Mesenchymal stem cell (in vitro differentiated cells and primary cell): ENCODE measurements around the gene NR2F6.

Experiments used
- DNase-seq: peaks from one replicate; pipeline ENCODE4 v3.0.0-alpha.2; 2013
- H2AFZ ChIP-seq: one replicate; pipeline ENCODE4 v1.6.1; 2013; ENCODE audit warnings: low read depth, mild to moderate bottlenecking, control low read depth, inconsistent platforms, low read length, moderate library complexity
- H2AK5ac ChIP-seq: 2 replicates; pipeline ENCODE4 v1.6.1; 2013; ENCODE audit warnings: low read length, moderate library complexity, mild to moderate bottlenecking, inconsistent platforms; ENCODE audit not compliant: severe bottlenecking
- H2BK120ac ChIP-seq: one replicate; pipeline ENCODE4 v1.6.1; 2013; ENCODE audit warnings: low read depth, mild to moderate bottlenecking, inconsistent platforms, low read length, moderate library complexity
- H2BK12ac ChIP-seq, 2 experiments: one replicate each; pipeline ENCODE4 v1.6.1; 2013; ENCODE audit warnings: inconsistent platforms in 2 of 2, low read length in 2 of 2, mild to moderate bottlenecking in 2 of 2, moderate library complexity in 2 of 2, control low read depth in 1 of 2
- H2BK15ac ChIP-seq: one replicate; pipeline ENCODE4 v1.6.1; 2013; ENCODE audit warnings: mild to moderate bottlenecking, low read depth, inconsistent platforms; ENCODE audit not compliant: poor library complexity, severe bottlenecking
- H2BK5ac ChIP-seq: 2 replicates; pipeline ENCODE4 v1.6.1; 2013; ENCODE audit warnings: low read depth, mild to moderate bottlenecking, low read length, control low read depth, inconsistent platforms; ENCODE audit not compliant: poor library complexity, severe bottlenecking
- H3K14ac ChIP-seq, 2 experiments: one replicate each; pipeline ENCODE4 v1.6.1; 2013; ENCODE audit warnings: inconsistent platforms in 2 of 2, low read length in 2 of 2, control low read depth in 1 of 2, mild to moderate bottlenecking in 1 of 2, moderate library complexity in 1 of 2
- H3K18ac ChIP-seq, 2 experiments: one replicate each; pipeline ENCODE4 v1.6.1; 2013; ENCODE audit warnings: inconsistent platforms in 2 of 2, low read length in 2 of 2, control low read depth in 1 of 2, low read depth in 1 of 2, mild to moderate bottlenecking in 1 of 2
- H3K23ac ChIP-seq, 2 experiments: one replicate each; pipeline ENCODE4 v1.6.1; 2013; ENCODE audit warnings: inconsistent platforms in 2 of 2, low read length in 2 of 2, mild to moderate bottlenecking in 2 of 2, moderate library complexity in 2 of 2, control low read depth in 1 of 2
- H3K27ac ChIP-seq: 2 replicates; pipeline ENCODE4 v1.5.1; 2013; ENCODE audit warnings: mild to moderate bottlenecking, moderate library complexity, low read length, control low read depth, inconsistent platforms; ENCODE audit not compliant: poor library complexity, severe bottlenecking
- H3K27me3 ChIP-seq, 2 experiments: 2 replicates each; pipeline versions ENCODE4 v1.6.1 to v1.7.0; 2013; ENCODE audit warnings: low read length in 2 of 2, mild to moderate bottlenecking in 2 of 2, moderate library complexity in 2 of 2, control low read depth in 1 of 2, inconsistent platforms in 1 of 2; ENCODE audit not compliant: control insufficient read depth in 1 of 2, insufficient read depth in 1 of 2
- H3K36me3 ChIP-seq, 2 experiments: 2 replicates each; pipeline versions ENCODE4 v1.6.1 to v1.7.0; 2013; ENCODE audit warnings: low read length in 2 of 2, control low read depth in 1 of 2, inconsistent platforms in 1 of 2, low read depth in 1 of 2, mild to moderate bottlenecking in 1 of 2; ENCODE audit not compliant: insufficient read depth in 2 of 2, control insufficient read depth in 1 of 2
- H3K4ac ChIP-seq, 2 experiments: one replicate each; pipeline ENCODE4 v1.6.1; 2013; ENCODE audit warnings: inconsistent platforms in 2 of 2, low read length in 2 of 2, mild to moderate bottlenecking in 2 of 2, moderate library complexity in 2 of 2, control low read depth in 1 of 2, low read depth in 1 of 2
- H3K4me1 ChIP-seq: 2 replicates; pipeline ENCODE4 v1.6.1; 2013; ENCODE audit warnings: low read depth, low read length, control low read depth; ENCODE audit not compliant: control insufficient read depth, insufficient read depth
- H3K4me2 ChIP-seq: 2 replicates; pipeline ENCODE4 v1.6.1; 2013; ENCODE audit warnings: low read length, mild to moderate bottlenecking, inconsistent platforms; ENCODE audit not compliant: poor library complexity, severe bottlenecking
- H3K4me3 ChIP-seq, 2 experiments: 2 replicates each; pipeline versions ENCODE4 v1.5.1 to v1.7.0; 2013; ENCODE audit warnings: low read length in 2 of 2, mild to moderate bottlenecking in 2 of 2, control low read depth in 1 of 2, low read depth in 1 of 2; ENCODE audit not compliant: insufficient read depth in 1 of 2
- H3K79me1 ChIP-seq: replicated peaks from 2 replicates; pipeline ENCODE4 v1.6.1; 2013; ENCODE audit warnings: mild to moderate bottlenecking, control low read depth, low read length, inconsistent platforms; ENCODE audit not compliant: poor library complexity, severe bottlenecking
- H3K9ac ChIP-seq: 2 replicates; pipeline ENCODE4 v1.7.0; 2013; ENCODE audit warnings: mild to moderate bottlenecking, low read length, moderate library complexity
- H3K9me3 ChIP-seq: 2 replicates; pipeline ENCODE4 v1.7.0; 2013; ENCODE audit warnings: mild to moderate bottlenecking, low read length; ENCODE audit not compliant: control insufficient read depth
- H4K8ac ChIP-seq: one replicate; pipeline ENCODE4 v1.6.1; 2013; ENCODE audit warnings: inconsistent platforms, mild to moderate bottlenecking, low read length, moderate library complexity
- H4K91ac ChIP-seq: one replicate; pipeline ENCODE4 v1.6.1; 2013; ENCODE audit warnings: mild to moderate bottlenecking, low read length, inconsistent platforms
- WGBS: methylation state at CpG from one replicate; pipeline ENCODE4 v1.1.7; 2013; ENCODE audit warnings: mixed read lengths; 5-methylcytosine and 5-hydroxymethylcytosine counted together

NR2F6 gene

DNA sequence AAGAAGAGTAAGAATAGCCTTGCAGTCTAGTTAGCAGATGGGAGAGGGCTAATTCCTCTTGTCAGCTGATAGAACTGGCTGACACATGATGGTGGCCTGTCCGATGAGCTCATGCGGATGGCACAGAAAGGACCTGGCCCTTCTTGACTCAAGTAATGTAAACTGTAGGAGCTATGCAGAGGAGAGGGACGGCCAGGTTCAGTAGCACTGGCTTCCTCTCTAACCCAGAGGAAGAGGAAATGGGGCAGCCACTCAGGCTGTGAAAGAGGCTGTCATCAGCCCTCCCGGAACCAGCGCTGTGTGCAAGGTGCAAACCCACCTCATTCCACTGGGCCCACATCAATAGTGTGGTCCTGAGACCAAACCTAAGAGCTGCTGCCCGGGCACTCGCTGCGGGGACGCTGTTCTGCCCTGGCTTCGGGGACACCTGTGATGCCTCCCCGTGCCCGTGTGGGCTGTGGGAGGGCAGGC is 61.3 kb downstream of the NR2F6 start:
- Histone ChIP-seq H3K4me3 (no peak overlapping the region), H3K9ac (no peak overlapping the region), H3K27me3 (no peaks in the 10 kb centered on the region), H4K8ac (no peak overlapping the region), H3K23ac (no peak overlapping the region), H3K14ac (no peak overlapping the region), H3K9me3 (no peaks in the 10 kb centered on the region), H2BK120ac (no peak overlapping the region), H3K36me3 (peaks cover 80 to 82% of the 10 kb centered on the region in 2 experiments), H2AK5ac (no peak overlapping the region), H2BK15ac (no peak overlapping the region), H3K79me1 (peaks cover 13% of the 10 kb centered on the region), H3K27ac (no peak overlapping the region), H3K18ac (peak overlapping the region in 1 of 2 experiments; percentile 0), H2BK12ac (no peak overlapping the region), H2AFZ (no peak overlapping the region), H3K4ac (no peak overlapping the region), H2BK5ac (no peak overlapping the region), H3K4me1 (no peaks in the 10 kb centered on the region), H3K4me2 (no peak overlapping the region), H4K91ac (peak overlapping the region; percentile 48)
- peak; percentile 39 for DNase-seq
- 93% methylated on average over 12 of the region's 12 CpGs for WGBS

DNA sequence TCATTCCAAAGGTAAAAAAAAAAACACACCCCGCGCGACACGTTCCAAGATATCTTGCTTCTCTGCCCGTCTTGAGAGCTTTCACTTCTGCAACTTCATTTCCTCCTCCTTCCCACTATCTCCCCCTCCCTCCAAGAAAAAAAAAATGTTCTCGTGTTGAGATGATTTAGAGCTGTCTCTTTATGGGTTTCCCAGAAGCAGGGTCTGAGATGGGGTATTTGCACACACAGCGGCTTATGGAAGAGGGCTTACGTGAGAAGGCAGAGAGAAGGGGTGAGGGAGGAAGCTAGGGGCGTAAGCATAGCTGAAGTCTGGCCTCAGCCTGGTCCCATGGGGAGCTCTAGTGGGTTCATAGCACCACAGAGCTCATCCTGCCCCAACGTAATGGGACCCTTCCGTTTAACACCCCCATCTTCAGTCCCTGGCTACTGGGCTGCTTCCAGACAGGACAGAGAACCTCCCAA is 61.8 kb downstream of the NR2F6 start:
- no peaks in the 10 kb centered on the region for H3K4me1 ChIP-seq
- no peak overlapping the region for H4K91ac ChIP-seq
- H3K4me3 ChIP-seq = no peak overlapping the region
- H3K14ac ChIP-seq = no peak overlapping the region
- no peak overlapping the region for H3K23ac ChIP-seq
- no peaks in the 10 kb centered on the region for H3K9me3 ChIP-seq
- no peak overlapping the region for H2BK12ac ChIP-seq
- WGBS = 84% methylated on average over 10 of the region's 11 CpGs
- peaks cover 79% of the 10 kb centered on the region in 2 experiments for H3K36me3 ChIP-seq
- H3K4ac ChIP-seq = no peak overlapping the region
- peaks cover 13% of the 10 kb centered on the region for H3K79me1 ChIP-seq
- H2BK15ac ChIP-seq = no peak overlapping the region
- no peak overlapping the region for H4K8ac ChIP-seq
- peak; percentile 42 for DNase-seq
- H3K9ac ChIP-seq = no peak overlapping the region
- no peak overlapping the region for H2BK5ac ChIP-seq
- no peak overlapping the region for H2AK5ac ChIP-seq
- no peak overlapping the region for H2BK120ac ChIP-seq
- no peaks in the 10 kb centered on the region for H3K27me3 ChIP-seq
- no peak overlapping the region for H3K18ac ChIP-seq
- H3K27ac ChIP-seq = no peak overlapping the region
- H2AFZ ChIP-seq = no peak overlapping the region
- H3K4me2 ChIP-seq = no peak overlapping the region

DNA sequence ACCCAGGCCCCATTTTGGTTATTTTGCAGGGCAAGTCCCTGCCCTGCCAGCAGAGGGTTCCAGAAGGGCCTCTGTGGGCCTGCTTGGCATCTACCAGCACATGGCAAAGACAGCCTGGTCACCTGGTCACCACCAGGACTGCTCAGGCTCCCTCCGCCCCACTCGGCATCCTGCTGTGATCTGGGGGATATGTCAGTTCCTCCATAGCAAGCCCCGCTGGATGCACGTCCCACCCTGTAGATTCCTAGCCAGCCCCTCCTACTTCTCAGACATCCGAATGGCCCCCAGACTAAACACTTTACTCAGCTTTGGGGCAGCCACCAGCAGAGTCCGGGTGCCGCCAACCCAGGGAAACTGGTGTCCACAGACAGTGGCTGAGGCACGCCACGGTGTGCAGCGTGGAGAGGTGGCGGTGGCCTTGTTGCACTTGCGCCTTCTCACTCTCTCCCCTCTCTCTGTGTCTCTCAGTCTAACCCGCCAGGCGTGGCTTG is 62.4 kb downstream of the NR2F6 start:
- Histone ChIP-seq H3K4me1 (no peaks in the 10 kb centered on the region), H3K27me3 (no peaks in the 10 kb centered on the region), H2BK5ac (no peak overlapping the region), H3K27ac (no peak overlapping the region), H3K4me3 (no peak overlapping the region), H4K8ac (no peak overlapping the region), H2AK5ac (no peak overlapping the region), H3K4ac (no peak overlapping the region), H2BK12ac (no peak overlapping the region), H2AFZ (no peak overlapping the region), H3K18ac (no peak overlapping the region), H3K9ac (no peak overlapping the region), H3K14ac (no peak overlapping the region), H3K4me2 (no peak overlapping the region), H2BK15ac (no peak overlapping the region), H4K91ac (no peak overlapping the region), H3K9me3 (no peaks in the 10 kb centered on the region), H2BK120ac (no peak overlapping the region), H3K36me3 (peaks cover 77 to 79% of the 10 kb centered on the region in 2 experiments), H3K23ac (no peak overlapping the region), H3K79me1 (peaks cover 13% of the 10 kb centered on the region)
- no peak for DNase-seq
- 90% methylated on average over 13 of the region's 14 CpGs for WGBS
